Measurements from ENCODE around the gene GGTLC3.
"Not testable (repeated sequence)": the region's sequence is repeated elsewhere in the genome, so short reads cannot be mapped to it uniquely, and the experiment has no call there.

GRCh38 chr22:18544615-18545014 is 26.7 kb upstream of the GGTLC3 start:
- not testable (repeated sequence) for TF ChIP-seq MAX (IDR thresholded peaks at IDR 0.05; ENCODE audit: low read depth, low read length); POLR2A (IDR thresholded peaks at IDR 0.05; ENCODE audit: extremely low read depth, insufficient read length); MYC (IDR thresholded peaks at IDR 0.05; ENCODE audit: low read depth, low read length)
- TF ChIP-seq, protein P1, sequence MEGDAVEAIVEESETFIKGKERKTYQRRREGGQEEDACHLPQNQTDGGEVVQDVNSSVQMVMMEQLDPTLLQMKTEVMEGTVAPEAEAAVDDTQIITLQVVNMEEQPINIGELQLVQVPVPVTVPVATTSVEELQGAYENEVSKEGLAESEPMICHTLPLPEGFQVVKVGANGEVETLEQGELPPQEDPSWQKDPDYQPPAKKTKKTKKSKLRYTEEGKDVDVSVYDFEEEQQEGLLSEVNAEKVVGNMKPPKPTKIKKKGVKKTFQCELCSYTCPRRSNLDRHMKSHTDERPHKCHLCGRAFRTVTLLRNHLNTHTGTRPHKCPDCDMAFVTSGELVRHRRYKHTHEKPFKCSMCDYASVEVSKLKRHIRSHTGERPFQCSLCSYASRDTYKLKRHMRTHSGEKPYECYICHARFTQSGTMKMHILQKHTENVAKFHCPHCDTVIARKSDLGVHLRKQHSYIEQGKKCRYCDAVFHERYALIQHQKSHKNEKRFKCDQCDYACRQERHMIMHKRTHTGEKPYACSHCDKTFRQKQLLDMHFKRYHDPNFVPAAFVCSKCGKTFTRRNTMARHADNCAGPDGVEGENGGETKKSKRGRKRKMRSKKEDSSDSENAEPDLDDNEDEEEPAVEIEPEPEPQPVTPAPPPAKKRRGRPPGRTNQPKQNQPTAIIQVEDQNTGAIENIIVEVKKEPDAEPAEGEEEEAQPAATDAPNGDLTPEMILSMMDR (IDR thresholded peaks at IDR 0.05; ENCODE audit: low read depth, low read length): not testable (repeated sequence)

All from NB4 (cell line).